LHCN-M2 (cell line): ENCODE results near the gene EPHA6. TPM values are rescaled to one million over a fixed set of nuclear protein-coding genes. Genes with fewer than 3 reads are reported as not detected.
"Not testable (repeated sequence)": the region's sequence is repeated elsewhere in the genome, so short reads cannot be mapped to it uniquely, and the experiment has no call there.

Experiments
- DNase-seq: peaks from one replicate; pipeline ENCODE4 v3.0.0-alpha.2; 2012; ENCODE audit warnings: low read depth
- total RNA-seq: library from RNA; depleted of rRNA; stranded (reverse); fragments of >200 nt; gene quantifications from 2 replicates; pipeline ENCODE4 v1.2.3, GENCODE V29; 2014

The EPHA6 gene
- total RNA-seq, 1 experiment from 2014 or later, result not detected

DNA sequence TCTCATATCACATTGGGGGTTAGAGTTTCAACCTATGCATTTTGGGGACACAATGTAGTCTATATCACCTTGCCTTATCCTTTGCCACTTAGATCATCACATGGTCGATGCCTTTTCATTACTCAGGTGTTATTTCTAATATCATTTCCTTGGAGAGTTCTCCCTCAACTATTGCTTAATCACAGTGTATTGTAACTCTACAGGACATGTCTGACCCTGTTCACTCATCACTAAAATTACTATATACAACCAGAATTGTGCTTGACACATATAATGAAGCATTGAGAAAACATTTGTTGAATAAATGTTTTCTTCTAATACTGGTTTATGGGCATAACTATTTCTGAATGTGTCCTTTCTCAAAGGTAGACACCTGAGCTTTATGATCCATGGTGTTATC lies 207.4 kb downstream of the EPHA6 start:
- no peak for DNase-seq

DNA sequence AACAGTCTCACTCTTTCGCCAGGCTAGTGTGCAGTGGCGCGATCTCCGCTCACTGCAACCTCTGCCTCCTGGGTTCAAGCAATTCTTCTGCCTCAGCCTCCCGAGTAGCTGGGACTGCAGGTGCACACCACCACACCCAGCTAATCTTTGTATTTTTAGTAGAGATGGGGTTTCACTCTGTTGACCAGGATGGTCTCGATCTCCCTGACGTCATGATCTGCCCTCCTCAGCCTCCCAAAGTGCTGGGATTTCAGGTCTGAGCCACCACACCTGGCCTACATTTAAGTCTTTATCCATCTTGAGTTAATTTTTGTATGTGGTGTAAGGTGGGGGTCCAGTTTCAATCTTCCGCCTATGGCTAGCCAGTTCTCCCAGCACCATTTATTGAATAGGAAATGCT lies 211.2 kb downstream of the EPHA6 start:
- DNase-seq, result not testable (repeated sequence)

DNA sequence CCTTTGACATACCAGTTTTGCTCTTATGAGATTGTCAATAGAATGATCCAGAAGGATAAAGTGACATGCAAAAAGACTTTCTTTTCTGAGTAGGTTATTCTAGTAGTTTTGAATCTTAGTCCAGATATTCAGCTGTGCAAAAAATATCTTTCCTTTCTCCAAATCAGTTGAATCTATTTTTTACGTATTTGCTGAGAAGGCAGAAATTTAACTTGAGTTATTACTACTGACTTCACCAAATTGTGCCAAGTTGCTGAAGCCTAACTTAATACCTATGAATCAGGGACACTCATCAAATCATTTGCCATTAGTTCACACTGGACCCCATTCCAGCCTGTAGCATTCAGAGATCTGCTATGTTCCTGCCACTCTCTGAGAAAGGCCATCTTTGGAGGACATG lies 215.6 kb downstream of the EPHA6 start:
- DNase-seq, result no peak

DNA sequence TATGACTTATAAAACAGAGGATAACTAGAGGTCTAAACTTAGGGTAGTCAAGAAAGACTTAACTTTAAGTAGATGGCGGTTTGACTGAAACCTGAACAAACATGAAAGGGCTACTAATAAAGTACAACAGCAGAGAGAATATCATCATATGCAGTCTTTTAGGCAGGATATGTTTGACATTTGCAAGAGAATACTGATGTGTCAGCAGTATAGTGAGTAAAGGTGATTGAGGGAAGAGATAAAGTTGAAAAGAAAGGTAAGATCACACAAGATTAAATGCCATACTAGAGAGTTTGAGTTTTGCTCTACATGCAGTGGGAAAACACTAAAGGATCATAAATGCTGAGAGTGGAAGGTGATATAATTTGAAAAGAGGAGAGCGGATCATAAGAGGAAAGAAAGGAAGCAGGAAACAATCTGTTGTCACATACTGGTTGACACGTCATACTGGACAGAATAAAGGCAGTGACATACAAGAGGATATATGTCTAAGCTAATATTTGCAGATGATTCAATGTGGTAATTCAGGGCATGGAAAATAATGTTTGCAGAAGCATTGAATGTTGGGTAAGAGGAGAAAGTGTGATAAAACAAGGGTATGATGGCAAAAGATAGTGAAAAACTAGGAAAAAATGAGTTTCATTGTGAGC lies 223.0 kb downstream of the EPHA6 start:
- no peak for DNase-seq

DNA sequence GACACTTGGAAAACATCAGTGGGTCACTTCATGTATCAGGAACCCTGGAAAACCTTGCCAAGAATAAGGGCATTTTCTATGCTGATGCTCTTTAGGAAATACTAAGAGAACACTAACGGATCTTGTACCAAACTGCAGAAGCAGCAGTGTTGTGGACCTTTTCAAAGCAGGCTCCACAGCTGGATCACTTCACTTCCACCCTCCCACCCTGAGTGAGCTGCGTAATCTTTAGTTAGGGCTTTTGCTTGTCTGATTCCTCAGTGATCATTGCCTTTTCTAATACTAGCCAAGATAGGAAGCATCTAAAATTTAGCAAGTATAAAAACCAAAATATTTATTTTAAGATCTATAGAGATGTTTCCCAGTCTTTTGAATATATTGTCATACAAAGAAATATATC lies 229.0 kb downstream of the EPHA6 start:
- DNase-seq, result no peak

DNA sequence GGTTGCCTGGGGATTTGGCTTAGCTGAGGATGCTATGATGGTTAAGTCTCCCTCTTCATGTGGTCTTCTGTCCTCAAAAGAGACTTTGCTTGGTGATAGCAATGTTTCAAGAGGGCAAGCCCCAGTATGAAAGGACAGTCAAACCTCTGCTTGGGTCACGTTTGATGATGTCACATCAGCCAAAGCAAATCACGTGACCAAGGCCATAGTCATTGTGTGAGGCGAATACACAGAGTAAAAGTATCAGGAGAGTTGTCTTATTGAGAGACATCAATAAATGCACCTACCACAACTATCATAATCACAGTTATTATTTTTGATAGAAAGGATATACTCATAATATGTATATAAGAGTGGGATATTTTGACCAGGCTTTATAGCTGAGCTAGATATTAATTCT lies 243.0 kb downstream of the EPHA6 start:
- no peak for DNase-seq

DNA sequence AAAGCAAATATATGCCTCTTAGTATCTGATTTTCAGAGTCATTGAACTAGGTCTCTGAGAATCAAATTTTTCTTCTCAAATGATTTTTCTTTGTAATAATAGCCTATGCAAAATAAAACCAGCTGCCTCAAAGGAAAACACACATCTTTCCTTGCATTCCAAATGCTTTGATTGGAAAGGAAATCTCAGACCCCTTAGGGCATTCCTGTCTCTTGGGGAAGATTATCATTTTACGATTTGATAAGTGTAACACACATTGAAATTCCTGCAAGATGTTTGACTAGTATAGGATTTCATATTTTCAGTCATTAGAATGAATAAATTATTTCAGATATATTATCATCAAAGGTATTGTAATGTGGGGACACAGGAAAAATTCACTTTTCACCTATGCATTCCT lies 244.8 kb downstream of the EPHA6 start:
- no peak for DNase-seq

DNA sequence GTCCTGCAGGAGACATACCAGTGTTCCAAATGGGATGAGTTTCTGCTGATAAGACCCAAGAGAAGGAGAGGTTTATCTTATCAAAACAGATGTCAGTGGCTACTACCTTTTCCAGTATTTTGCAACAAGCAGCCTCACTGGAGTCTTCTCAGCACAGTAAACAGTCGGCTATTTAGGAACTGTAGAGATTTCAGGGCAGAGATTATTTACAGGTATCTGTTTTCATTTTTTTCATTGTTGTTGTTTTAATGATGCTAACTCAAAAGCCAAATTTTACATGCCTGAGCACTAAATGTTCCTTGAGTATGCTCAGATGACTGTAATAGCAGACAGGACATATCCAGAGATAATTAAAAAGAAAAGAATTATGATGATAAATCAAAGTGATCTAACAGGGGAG lies 252.1 kb downstream of the EPHA6 start:
- DNase-seq, result no peak

DNA sequence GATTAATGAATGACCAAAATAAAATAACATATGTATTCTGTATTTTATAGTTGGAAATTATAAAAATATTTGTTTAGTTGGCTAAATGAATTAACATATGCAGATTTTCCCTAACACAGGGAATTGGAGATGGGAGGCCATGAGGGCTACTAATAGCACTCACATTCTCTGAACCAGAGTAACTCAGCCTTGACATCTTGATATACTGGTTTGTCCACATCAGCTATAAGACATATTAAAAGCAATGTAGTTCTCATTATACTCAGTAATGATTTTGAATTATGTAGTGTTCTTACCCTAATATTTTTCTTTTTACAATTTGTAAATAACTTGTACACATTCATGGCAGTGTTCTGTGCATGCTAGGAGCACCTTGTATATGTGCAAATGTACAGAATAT lies 255.9 kb downstream of the EPHA6 start:
- DNase-seq, result no peak

DNA sequence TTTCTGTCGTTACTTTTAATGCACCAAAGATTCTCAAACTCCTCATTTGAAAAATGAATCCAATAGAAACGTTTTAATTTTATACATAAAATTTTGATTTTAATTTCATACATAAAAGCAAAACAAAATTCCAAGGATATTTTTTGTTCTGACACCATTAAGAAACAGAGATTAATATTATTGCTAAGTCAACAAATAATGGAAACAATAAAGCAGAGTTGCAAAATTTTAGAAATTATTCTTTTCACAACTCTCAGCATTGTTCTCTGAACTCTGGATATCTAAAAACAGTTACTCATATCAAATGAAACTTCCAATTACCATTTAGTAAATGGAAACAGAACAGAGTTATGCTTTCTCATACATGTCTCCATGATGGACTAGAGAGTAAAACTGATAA lies 260.2 kb downstream of the EPHA6 start:
- DNase-seq, result no peak

DNA sequence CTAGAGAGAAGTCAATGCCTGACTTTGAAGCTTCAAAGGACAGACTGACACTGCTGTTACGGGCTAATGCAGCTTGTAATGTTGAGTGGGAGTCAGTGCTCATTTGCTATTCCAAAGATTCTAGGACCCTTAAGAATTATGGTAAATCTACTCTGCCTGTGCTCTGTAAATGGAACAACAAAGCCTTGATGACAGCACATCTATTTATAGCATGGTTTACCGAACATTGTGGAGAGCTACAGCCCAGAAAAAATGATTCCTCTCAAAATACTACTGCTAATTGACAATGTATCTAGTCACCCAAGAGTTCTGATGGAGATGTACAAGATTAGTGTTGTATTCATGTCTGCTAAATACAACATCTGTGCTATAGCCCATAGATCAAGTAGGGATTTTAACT lies 262.3 kb downstream of the EPHA6 start:
- DNase-seq, result no peak

DNA sequence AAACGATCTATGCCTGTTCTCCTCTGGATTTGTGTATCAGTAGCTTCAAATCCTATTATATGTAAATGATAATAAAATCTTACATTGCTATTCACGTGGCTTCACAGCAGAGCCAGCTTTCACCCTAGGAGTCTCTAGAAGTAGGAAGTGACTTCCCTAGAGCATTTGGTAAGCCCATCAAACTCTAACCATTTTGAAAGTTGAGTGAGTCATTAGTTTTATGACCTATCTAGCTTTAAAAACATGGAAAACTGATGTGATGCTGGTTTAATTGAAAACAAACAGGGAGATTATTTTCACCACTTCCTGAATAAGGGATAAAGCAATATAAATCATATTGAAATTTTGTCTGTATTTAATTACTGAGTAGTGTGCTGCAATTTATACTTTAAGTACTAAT lies 275.2 kb downstream of the EPHA6 start:
- DNase-seq, result no peak

DNA sequence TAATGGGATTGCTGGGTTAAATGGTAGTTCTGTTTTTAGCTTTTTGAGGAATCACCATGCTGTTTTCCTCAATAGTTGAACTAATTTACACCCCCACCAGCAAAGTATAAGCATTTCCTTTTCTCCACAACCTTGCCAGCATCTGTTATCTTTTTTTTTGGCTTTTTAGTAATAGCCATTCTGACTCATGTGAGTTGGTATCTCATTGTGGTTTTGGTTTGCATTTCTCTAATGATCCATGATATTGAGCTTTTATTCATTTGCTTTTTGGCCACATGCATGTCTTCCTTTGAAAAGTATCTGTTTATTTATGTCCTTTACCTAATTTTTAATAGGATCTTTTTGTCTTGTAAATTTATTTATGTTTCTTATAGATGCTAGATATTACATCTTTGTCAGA lies 288.2 kb downstream of the EPHA6 start:
- no peak for DNase-seq

DNA sequence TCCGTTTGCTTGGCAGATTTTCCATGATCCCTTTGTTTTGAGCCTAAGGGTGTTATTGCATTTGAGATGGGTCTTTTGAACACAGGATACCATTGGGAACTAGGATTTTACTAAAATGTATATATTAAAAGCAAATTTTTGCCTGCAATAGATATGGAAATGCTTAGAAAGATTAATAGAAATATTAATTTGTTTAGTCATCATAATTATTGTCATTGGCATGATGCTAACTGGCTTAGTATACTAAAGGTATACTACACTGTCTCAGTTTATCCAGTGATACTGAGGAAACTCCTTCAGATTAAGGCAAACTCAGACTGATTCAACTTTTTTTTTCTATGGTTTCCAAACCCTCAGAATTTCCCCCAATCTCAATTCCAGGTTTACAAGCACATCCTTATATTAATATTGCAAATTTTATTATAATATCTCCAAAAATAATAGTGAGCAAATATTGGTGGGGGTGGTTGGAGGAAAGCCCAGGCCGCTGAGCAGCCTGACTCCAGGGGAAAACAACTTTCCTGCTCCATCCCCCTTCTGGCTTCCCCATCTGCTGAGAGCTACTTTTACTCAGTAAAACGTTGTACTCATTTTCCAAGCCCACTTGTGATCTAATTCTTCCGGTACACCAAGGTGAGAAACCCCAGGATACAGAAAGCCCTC lies 291.7 kb downstream of the EPHA6 start:
- DNase-seq, result no peak

DNA sequence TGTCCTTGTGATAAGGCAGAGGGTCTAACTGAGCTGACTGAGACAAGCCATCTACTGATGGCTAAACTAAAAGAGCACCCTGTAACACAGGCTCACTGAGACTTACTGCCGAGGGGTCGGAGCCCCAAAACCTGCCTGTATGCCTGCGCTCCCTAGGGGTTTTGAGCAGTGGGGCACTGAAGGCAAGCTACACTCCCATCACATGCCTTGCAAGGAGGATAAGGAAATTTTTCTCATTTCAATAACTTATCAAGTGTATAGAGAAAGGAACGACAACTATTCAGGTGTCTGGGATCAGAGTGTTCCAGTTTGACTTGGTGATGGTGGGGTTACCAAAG lies 292.2 kb downstream of the EPHA6 start:
- DNase-seq, result no peak

DNA sequence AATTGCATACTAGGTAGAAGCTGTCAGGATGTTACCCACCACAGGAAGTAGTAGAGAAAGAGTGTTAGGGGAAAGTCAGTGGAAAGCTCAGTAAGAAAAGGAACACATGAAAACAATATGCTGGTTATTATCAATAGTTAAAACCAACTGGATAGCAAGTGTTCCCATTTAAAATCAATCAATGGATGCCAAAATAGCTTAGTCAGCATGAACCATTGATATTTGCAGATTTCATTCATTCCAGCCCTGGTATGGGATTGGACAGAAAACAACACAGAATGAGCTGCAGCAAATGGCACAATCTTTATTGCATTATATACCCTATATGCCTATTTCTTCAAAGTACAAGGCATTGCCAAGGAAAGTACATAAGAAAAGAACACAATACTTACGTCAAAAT lies 293.7 kb downstream of the EPHA6 start:
- no peak for DNase-seq

DNA sequence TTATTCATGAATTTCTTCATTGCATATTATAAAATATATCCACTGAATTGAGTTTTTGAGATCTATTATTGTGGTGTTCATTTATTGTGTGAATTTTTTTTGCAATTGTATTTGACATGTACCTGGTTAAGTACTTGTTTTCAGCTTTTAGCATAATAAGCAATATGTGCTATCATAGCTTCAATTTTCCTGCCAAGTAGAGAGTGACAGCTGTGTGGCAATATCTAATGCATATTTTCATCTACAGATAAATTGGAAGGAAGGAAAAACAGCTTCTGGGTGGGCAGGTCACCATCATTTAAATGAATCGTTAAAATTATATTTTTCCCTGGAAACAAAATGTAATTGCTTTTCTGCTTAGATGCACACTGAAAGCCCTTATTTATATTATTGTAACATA lies 296.9 kb downstream of the EPHA6 start:
- DNase-seq, result no peak

DNA sequence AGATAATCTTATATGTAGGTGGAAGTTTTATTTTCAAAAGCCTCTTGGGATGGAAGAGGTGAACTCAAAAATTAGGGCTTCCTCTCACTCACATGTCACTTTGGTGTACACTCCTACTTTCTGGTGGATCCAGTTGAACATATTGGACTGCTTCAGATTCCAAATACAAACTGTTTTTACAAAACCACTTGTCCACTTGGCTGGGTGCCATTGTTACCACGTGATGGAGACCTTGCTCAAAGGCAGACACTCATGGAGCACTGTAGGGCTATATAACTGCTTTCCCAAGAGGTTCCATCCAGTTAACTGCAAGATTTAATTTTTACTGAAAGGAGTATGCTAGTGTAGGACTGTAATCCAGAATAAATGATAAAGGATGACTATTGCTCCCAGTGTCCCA lies 307.0 kb downstream of the EPHA6 start:
- no peak for DNase-seq

DNA sequence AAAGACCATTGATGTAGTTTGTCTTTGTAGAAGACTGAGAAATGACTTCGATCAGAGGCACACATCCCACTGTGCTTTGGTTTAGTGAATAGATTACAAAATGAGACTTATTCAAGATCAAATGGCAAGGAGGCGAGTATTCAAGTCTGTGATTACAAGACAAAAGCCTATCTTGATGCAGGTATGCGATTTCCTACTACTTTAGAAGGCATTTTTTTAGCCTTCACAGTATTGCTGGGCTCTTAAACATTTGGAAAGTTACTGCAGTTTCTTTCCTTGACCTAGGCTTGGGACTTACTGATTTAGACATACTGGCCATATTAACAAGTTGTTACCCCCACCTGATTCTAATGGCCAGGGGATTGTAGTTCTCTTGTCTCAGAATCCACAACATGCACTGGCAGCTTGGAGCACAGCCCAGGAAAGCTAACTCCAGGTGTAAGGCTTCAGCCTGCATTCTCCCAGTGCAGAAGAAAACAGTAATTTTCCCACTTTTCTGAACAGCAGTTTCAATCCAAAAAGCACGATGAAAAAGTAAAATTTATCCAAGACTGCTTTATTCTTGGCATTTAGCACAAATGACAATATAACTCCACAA lies 311.6 kb downstream of the EPHA6 start:
- no peak for DNase-seq

DNA sequence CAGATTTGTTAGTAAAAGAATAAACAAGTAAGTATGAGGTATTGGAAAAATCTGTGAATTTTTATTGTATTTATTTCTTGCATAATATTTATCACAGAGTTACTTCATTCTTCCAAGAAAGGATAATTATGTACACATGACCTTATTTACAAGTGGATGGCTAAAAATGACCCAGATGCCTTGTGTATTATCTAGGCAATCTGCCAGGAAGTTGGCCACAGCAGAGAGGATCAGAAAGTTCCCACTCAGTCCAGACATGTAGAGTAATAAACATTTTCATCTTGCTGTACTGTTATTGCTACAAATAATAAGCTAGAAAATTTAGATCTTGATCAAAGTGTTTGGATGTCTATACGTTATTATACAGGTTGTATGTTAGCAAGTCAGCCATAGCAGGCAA lies 317.1 kb downstream of the EPHA6 start:
- DNase-seq, result no peak

DNA sequence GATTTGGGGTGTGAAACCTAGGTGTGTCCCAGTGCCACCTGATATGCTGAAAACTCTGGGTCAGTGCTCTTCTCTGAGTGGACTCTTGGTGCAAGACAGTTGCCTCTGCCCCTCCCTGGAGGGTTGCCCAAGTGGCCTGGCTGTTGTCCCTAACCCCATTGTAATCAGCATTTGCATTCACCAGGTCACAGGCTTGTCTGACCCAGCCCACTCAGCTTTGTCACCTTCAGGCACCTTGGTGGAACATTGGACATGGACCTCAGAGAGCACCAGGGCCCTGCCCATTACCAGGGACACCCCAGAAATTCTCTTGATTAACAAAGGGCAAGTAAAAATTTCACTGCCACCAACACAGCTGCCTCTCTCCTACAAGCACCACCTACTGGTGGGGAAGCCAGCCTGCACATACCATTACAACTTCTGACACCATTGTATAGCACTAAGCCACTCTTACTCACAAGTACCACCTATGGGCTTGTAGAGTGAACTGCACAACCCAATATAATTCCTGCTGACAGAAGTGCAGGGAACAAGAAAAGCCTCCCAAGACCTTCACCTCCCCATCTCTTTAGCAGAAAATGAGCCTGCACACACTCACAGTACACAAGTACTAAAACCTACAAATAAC lies 324.6 kb downstream of the EPHA6 start:
- no peak for DNase-seq

DNA sequence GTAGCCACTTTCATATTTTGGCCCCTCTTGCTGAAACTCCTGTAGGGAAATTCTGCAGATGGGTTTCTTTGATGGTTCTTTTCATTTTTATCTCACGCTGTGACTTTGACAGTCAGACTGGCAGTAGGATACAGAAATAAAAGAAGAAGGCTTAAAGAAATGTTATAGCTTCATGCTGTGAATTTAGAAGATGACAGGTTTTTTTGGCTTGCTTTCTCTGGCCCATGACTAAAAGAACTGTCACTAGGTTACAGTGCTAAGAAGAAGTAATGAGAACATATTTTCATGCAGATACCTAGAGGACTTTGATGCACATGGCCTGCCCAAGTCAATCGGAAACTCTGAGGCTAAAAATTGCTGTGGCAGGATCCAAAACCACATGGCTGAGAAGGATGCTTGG lies 334.5 kb downstream of the EPHA6 start:
- DNase-seq, result no peak

DNA sequence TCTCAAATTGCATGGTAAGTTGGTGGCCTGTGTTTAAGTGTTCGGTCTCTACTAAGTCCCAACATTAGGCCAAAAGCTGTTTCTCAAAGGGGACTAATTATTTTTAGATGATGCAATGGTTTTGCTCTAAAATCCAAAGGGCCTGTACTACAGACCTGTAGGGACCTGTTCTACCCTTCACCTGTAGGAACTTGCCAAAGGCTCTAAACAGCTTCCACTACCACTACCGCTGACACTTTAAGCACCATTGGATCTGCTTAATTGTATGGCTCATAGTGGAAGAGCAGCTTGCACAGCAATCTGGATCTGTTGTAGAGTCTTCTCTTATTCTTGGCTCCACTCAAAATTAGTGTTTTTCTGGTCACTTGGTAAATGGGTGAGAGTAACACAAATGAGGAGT lies 346.8 kb downstream of the EPHA6 start:
- no peak for DNase-seq
